Measurements from ENCODE around the gene THUMPD2. TPM values are rescaled to one million over a fixed set of nuclear protein-coding genes. Genes with fewer than 3 reads are reported as not detected.
"Not testable (repeated sequence)": the region's sequence is repeated elsewhere in the genome, so short reads cannot be mapped to it uniquely, and the experiment has no call there.

Gene THUMPD2
- total and polyA plus RNA-seq, 5 donors from 2014 or later = 5.3 to 13.4 (median 5.4) TPM

GRCh38 chr2:39733070-39733674 is 45.9 kb downstream of the THUMPD2 start:
- peaks cover 29% of the 10 kb centered on the region for H3K36me3 ChIP-seq (ENCODE audit: control insufficient read depth, insufficient read depth, low read length)
- ATAC-seq (ENCODE audit: low read depth in 2 of 2) = no peak
- no peak overlapping the region for H3K27ac Mint-ChIP-seq
- no peaks in the 10 kb centered on the region for H3K27me3 Mint-ChIP-seq
- no peaks in the 10 kb centered on the region for H3K9me3 Mint-ChIP-seq
- no peaks in the 10 kb centered on the region for H3K9me3 ChIP-seq (ENCODE audit: control insufficient read depth in 2 of 2, low read length in 2 of 2)
- peaks cover 3% of the 10 kb centered on the region for H3K4me1 ChIP-seq (ENCODE audit: control insufficient read depth, insufficient read depth, low read length, poor library complexity, severe bottlenecking)
- H3K27ac ChIP-seq (ENCODE audit: insufficient read depth, low read length, poor library complexity, severe bottlenecking) = no peak overlapping the region
- H3K4me3 ChIP-seq (ENCODE audit: low read depth, low read length) = no peak overlapping the region
- H3K4me3 Mint-ChIP-seq = no peak overlapping the region
- no peaks in the 10 kb centered on the region for H3K27me3 ChIP-seq (ENCODE audit: control insufficient read depth, insufficient read depth, low read length)
- peaks cover 30% of the 10 kb centered on the region for H3K36me3 Mint-ChIP-seq
- no peak for DNase-seq
- H3K4me1 Mint-ChIP-seq = peaks cover 0 to 15% (median 6%) of the 10 kb centered on the region in 4 donors

DNA sequence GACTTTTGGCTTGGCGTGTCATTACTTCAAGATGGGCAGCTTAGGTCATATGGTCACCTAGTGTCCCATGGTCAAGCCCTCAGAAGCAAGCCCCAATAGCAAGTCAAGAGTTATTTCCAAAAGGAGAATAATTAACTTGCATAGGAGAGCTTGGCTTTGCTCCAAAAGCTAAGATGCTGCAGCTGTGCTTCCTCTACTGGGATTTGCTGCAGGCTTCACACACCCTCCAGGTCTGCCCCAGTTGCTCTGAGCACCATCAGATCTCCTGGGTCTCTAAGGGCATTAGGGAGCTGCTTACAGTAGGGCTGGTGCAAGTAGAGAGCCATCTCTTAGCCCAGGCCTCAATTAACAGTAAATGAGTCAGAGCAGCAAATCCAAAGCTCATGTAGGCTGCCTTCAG is 46.6 kb downstream of the THUMPD2 start:
- no peaks in the 10 kb centered on the region for H3K27me3 ChIP-seq (ENCODE audit: control insufficient read depth, insufficient read depth, low read length)
- no peaks in the 10 kb centered on the region for H3K9me3 Mint-ChIP-seq
- H3K4me3 ChIP-seq (ENCODE audit: low read depth, low read length) = no peak overlapping the region
- no peak for ATAC-seq (ENCODE audit: low read depth in 2 of 2)
- H3K9me3 ChIP-seq (ENCODE audit: control insufficient read depth in 2 of 2, low read length in 2 of 2) = no peaks in the 10 kb centered on the region
- no peaks in the 10 kb centered on the region for H3K27me3 Mint-ChIP-seq
- H3K36me3 ChIP-seq (ENCODE audit: control insufficient read depth, insufficient read depth, low read length) = peaks cover 22% of the 10 kb centered on the region
- peaks cover 0 to 15% (median 6%) of the 10 kb centered on the region in 4 donors for H3K4me1 Mint-ChIP-seq
- no peak overlapping the region for H3K27ac Mint-ChIP-seq
- H3K4me1 ChIP-seq (ENCODE audit: control insufficient read depth, insufficient read depth, low read length, poor library complexity, severe bottlenecking) = peaks cover 3% of the 10 kb centered on the region
- no peak overlapping the region for H3K27ac ChIP-seq (ENCODE audit: insufficient read depth, low read length, poor library complexity, severe bottlenecking)
- no peak for DNase-seq
- peaks cover 23% of the 10 kb centered on the region for H3K36me3 Mint-ChIP-seq
- H3K4me3 Mint-ChIP-seq = no peak overlapping the region

- ATAC-seq (ENCODE audit: low read depth in 2 of 2) (no peak), DNase-seq (no peak)
- H3K27ac Mint-ChIP-seq = no peak overlapping the region
- Histone ChIP-seq H3K36me3 (ENCODE audit: control insufficient read depth, insufficient read depth, low read length) (peaks cover 14% of the 10 kb centered on the region), H3K27ac (ENCODE audit: insufficient read depth, low read length, poor library complexity, severe bottlenecking) (no peak overlapping the region), H3K4me3 (ENCODE audit: low read depth, low read length) (no peak overlapping the region), H3K9me3 (ENCODE audit: control insufficient read depth in 2 of 2, low read length in 2 of 2) (no peaks in the 10 kb centered on the region), H3K27me3 (ENCODE audit: control insufficient read depth, insufficient read depth, low read length) (no peaks in the 10 kb centered on the region), H3K4me1 (ENCODE audit: control insufficient read depth, insufficient read depth, low read length, poor library complexity, severe bottlenecking) (peaks cover 3% of the 10 kb centered on the region)
- H3K4me3 Mint-ChIP-seq = no peak overlapping the region
- H3K9me3 Mint-ChIP-seq = no peaks in the 10 kb centered on the region
- peaks cover 0 to 15% (median 5%) of the 10 kb centered on the region in 4 donors for H3K4me1 Mint-ChIP-seq
- H3K27me3 Mint-ChIP-seq = no peaks in the 10 kb centered on the region
- H3K36me3 Mint-ChIP-seq = peaks cover 18% of the 10 kb centered on the region
Observed at GRCh38 chr2:39731546-39731945, 47.5 kb downstream of the THUMPD2 start.

DNA sequence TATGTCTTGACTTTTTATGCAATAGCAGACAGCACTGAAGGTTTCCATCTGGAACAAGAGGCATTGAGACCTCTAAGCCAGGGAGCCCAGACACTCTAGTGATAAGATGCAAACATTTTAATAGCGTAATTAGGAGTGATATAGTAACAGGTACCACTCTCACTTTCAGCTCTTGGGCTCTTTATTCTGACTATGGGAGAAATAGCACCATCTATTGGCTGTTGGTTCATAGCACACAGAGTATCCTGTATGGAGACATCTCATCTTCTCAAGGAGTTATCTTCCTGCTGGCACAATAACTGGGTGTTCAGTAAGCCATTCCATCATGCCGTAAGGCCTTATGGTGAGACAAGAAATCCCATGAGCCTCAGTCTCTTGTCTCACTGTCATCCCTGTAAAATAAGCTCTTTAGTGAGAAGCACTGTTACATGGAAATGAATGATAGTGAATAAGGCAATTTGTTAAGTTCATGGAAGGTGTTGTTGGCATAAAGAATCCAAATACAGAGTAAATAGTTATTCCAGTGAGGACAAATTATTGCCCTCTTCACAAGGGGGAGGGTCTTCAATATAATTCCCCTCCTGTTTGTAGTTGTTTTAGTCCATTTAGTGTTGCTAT is 48.3 kb downstream of the THUMPD2 start:
- Histone ChIP-seq H3K4me1 (ENCODE audit: control insufficient read depth, insufficient read depth, low read length, poor library complexity, severe bottlenecking) (peaks cover 3% of the 10 kb centered on the region), H3K27ac (ENCODE audit: insufficient read depth, low read length, poor library complexity, severe bottlenecking) (no peak overlapping the region), H3K9me3 (ENCODE audit: control insufficient read depth in 2 of 2, low read length in 2 of 2) (no peaks in the 10 kb centered on the region), H3K4me3 (ENCODE audit: low read depth, low read length) (no peak overlapping the region), H3K27me3 (ENCODE audit: control insufficient read depth, insufficient read depth, low read length) (no peaks in the 10 kb centered on the region), H3K36me3 (ENCODE audit: control insufficient read depth, insufficient read depth, low read length) (peaks cover 8% of the 10 kb centered on the region)
- Mint-ChIP-seq H3K9me3 (no peaks in the 10 kb centered on the region), H3K36me3 (peaks cover 18% of the 10 kb centered on the region), H3K27me3 (no peaks in the 10 kb centered on the region), H3K4me3 (no peak overlapping the region), H3K4me1 (peaks cover 0 to 15% (median 5%) of the 10 kb centered on the region in 4 donors), H3K27ac (no peak overlapping the region)
- DNase-seq = peak in 2 of 3 donors; percentile 10 to 42
- no peak for ATAC-seq (ENCODE audit: low read depth in 2 of 2)

DNA sequence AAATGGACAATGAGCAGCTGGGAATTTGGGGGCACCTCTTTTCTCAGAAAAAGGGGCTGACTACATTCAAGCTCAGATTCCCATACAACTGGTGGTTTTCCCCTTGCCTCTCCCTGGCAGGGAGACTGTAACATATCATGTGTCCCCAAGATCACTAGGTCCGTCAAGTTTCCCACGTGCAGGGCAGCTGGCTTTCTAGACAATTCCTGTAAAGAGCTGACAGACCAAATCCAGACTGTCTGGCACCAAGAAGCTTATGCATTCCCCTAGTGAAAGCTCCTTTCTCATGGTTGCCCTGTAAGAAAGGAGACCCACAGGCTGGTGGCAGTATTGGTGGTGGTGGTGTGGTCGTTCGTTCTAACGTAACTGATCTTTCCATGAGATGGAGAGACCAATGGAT is 48.8 kb downstream of the THUMPD2 start:
- no peaks in the 10 kb centered on the region for H3K9me3 ChIP-seq (ENCODE audit: control insufficient read depth in 2 of 2, low read length in 2 of 2)
- Mint-ChIP-seq H3K4me3 (no peak overlapping the region), H3K36me3 (peaks cover 14% of the 10 kb centered on the region), H3K9me3 (no peaks in the 10 kb centered on the region), H3K4me1 (peaks cover 0 to 12% (median 5%) of the 10 kb centered on the region in 4 donors), H3K27me3 (peaks cover 4% of the 10 kb centered on the region), H3K27ac (no peak overlapping the region)
- peaks cover 3% of the 10 kb centered on the region for H3K36me3 ChIP-seq (ENCODE audit: control insufficient read depth, insufficient read depth, low read length)
- H3K27ac ChIP-seq (ENCODE audit: insufficient read depth, low read length, poor library complexity, severe bottlenecking) = no peak overlapping the region
- peaks cover 3% of the 10 kb centered on the region for H3K4me1 ChIP-seq (ENCODE audit: control insufficient read depth, insufficient read depth, low read length, poor library complexity, severe bottlenecking)
- no peaks in the 10 kb centered on the region for H3K27me3 ChIP-seq (ENCODE audit: control insufficient read depth, insufficient read depth, low read length)
- no peak for ATAC-seq (ENCODE audit: low read depth in 2 of 2)
- H3K4me3 ChIP-seq (ENCODE audit: low read depth, low read length) = no peak overlapping the region
- no peak for DNase-seq

- peaks cover 9% of the 10 kb centered on the region for H3K27me3 Mint-ChIP-seq
- DNase-seq (peak in 1 of 3 donors; percentile 32), ATAC-seq (ENCODE audit: low read depth in 2 of 2) (no peak)
- peaks cover 9% of the 10 kb centered on the region for H3K36me3 Mint-ChIP-seq
- Histone ChIP-seq H3K4me1 (ENCODE audit: control insufficient read depth, insufficient read depth, low read length, poor library complexity, severe bottlenecking) (peaks cover 3% of the 10 kb centered on the region), H3K9me3 (ENCODE audit: control insufficient read depth in 2 of 2, low read length in 2 of 2) (no peaks in the 10 kb centered on the region), H3K36me3 (ENCODE audit: control insufficient read depth, insufficient read depth, low read length) (no peaks in the 10 kb centered on the region), H3K4me3 (ENCODE audit: low read depth, low read length) (no peak overlapping the region), H3K27ac (ENCODE audit: insufficient read depth, low read length, poor library complexity, severe bottlenecking) (no peak overlapping the region), H3K27me3 (ENCODE audit: control insufficient read depth, insufficient read depth, low read length) (no peaks in the 10 kb centered on the region)
- H3K9me3 Mint-ChIP-seq = no peaks in the 10 kb centered on the region
- no peak overlapping the region for H3K27ac Mint-ChIP-seq
- H3K4me3 Mint-ChIP-seq = no peak overlapping the region
- H3K4me1 Mint-ChIP-seq = peaks cover 0 to 2% (median under 1%) of the 10 kb centered on the region in 4 donors
Observed at GRCh38 chr2:39728941-39729351, 50.1 kb downstream of the THUMPD2 start.

- H3K27me3 Mint-ChIP-seq; H3K27ac ChIP-seq (ENCODE audit: insufficient read depth, low read length, poor library complexity, severe bottlenecking); H3K4me1 ChIP-seq (ENCODE audit: control insufficient read depth, insufficient read depth, low read length, poor library complexity, severe bottlenecking); ATAC-seq (ENCODE audit: low read depth in 2 of 2); H3K4me1 Mint-ChIP-seq; H3K27me3 ChIP-seq (ENCODE audit: control insufficient read depth, insufficient read depth, low read length); H3K4me3 Mint-ChIP-seq; H3K36me3 ChIP-seq (ENCODE audit: control insufficient read depth, insufficient read depth, low read length); H3K27ac Mint-ChIP-seq; H3K4me3 ChIP-seq (ENCODE audit: low read depth, low read length); H3K36me3 Mint-ChIP-seq; H3K9me3 ChIP-seq (ENCODE audit: control insufficient read depth in 2 of 2, low read length in 2 of 2); H3K9me3 Mint-ChIP-seq; DNase-seq: not testable (repeated sequence)
Observed at GRCh38 chr2:39728085-39728484, 51.0 kb downstream of the THUMPD2 start.

DNA sequence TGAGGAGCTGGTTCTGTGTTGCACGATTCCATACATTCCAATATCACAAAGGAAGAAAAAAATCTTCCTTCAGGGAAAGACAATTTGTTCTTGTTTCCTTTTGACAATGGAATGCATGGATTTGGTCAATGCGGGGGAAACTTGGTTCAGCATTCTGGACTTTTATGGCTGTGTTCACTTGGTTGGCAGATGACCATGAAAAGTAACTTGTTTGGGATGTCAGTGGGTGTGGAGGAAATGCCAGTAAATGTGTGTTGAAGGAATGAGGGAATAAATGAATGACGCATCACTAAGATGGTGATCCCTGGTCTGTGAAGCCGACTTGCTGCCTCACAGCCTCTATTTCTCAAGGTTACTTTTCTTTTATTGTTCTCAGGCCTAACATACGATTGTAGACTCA is 53.7 kb downstream of the THUMPD2 start:
- Histone ChIP-seq H3K4me3 (ENCODE audit: low read depth, low read length) (no peak overlapping the region), H3K4me1 (ENCODE audit: control insufficient read depth, insufficient read depth, low read length, poor library complexity, severe bottlenecking) (peaks cover 3% of the 10 kb centered on the region), H3K36me3 (ENCODE audit: control insufficient read depth, insufficient read depth, low read length) (no peaks in the 10 kb centered on the region), H3K27me3 (ENCODE audit: control insufficient read depth, insufficient read depth, low read length) (no peaks in the 10 kb centered on the region), H3K27ac (ENCODE audit: insufficient read depth, low read length, poor library complexity, severe bottlenecking) (no peak overlapping the region), H3K9me3 (ENCODE audit: control insufficient read depth in 2 of 2, low read length in 2 of 2) (no peaks in the 10 kb centered on the region)
- no peak overlapping the region for H3K4me3 Mint-ChIP-seq
- no peaks in the 10 kb centered on the region for H3K9me3 Mint-ChIP-seq
- H3K27me3 Mint-ChIP-seq = peaks cover 18% of the 10 kb centered on the region
- DNase-seq (no peak), ATAC-seq (ENCODE audit: low read depth in 2 of 2) (no peak)
- H3K36me3 Mint-ChIP-seq = no peaks in the 10 kb centered on the region
- H3K27ac Mint-ChIP-seq = no peak overlapping the region
- H3K4me1 Mint-ChIP-seq = no peaks in the 10 kb centered on the region
